ENCODE data around the gene OBSL1.
A peak's percentile ranks its signal among the peaks of the same experiment; 100 is the strongest.

OBSL1 gene

DNA sequence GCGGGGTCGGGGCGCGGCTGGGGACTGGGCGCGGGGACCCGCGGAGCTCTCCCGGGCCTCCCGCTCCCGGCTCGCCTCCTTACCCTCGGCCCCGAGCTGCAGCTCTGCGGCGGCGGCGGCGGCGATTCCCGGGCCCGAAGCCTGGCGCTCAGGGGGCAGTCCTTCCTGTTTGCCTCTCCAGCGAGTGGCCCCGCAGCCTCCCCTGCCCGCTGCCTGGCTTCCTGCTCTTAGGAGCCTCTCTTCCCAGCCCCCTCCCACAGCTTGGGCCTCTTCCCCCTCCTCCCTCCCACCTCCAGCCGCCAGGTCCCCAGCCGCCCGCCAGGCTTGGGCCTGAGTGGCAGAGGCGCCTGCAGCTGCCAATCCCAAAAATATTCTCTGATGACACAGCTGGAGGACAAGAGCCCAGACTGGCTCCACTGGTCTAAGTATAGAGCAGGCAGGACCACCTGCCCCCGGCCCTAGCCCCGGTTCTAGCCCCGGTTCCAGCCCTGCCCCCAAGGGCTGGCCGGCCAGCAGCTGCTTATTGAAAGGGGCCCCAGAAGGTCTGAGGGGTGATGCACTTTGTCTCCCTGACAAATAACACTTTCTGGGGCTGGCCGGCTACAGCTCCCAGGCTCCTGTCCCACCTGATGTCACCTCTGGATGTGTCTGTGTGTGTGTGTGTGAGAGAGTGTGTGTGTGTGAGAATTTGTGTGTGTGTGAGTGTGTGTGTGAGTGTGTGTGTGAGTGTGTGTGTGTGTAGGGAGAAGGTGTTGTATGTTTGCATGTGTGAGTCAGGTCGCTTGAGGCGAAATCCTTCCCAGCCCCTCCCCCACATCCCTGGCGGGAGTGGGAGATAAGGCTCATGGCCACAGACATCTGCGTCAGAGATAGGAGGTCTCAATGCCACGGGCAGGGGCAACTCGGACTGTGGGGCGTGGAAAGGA, at the start of gene OBSL1:
Gene OBSL1, minus strand, starts transcription at position 229 of the 926 bp plus-strand sequence. CDS start 307 bp downstream, outside the sequence.
- peak; percentile 44 to 53 for DNase-seq (ENCODE audit: low read depth in 2 of 2)

DNA sequence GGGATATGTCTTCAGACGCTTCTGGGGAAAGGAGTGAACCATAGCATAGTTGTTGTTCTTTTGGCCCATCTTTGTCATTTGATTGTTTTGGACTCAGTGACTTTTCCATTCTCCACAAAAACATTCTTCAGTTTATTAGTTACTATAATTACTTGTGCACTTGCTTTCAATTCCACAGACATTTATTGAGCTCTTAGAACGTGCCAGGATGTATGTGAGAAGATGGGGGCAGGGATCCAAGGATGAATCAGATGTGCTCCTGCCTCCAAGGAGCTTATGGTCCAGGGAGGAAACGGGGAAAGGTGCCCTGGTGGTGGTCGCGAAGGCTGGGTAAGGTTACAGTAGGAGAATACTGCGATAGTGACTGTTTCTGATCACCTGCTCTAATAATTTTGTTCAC, 49.2 kb upstream of the OBSL1 start:
- no peak for DNase-seq (ENCODE audit: low read depth in 2 of 2)

DNA sequence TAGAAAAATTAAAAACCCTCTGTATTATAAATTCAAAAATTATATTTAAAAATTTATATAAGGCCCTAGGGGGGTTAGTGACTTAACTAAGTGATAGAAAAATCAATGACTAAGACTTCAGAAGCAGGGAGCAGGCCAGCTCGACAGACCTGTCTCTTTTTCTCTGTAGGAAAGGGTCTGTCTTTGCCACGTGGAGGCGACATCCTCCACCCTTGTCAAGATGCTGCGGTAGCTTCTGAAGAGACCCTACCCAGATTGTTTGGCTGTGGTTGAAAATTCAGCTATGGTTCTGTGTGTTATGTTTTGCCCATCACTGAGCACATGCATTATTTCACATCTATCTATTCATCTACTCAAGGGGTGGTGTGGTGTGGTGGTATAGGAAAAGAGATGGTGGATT, 47.9 kb upstream of the OBSL1 start:
- no peak for DNase-seq (ENCODE audit: low read depth in 2 of 2)

DNA sequence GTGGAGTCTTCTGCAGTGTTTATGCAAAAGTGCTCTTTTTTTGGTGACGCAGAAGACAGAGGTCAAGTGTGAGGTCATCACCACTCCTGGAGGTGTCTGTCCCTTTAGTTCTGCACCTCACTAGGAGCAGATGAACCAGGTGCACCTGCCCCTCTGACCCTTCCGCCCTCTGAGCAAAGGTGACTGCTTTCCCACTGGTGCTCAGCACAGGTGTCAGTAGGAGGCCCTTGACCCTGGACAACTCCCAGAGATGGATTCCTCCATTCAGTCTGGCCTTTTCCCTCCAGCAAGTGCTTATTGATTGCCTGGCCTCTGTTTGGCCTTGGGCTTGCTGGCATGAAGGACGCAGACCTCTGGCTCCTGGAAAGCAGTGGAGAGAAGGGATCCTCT, 47.4 kb upstream of the OBSL1 start:
- DNase-seq (ENCODE audit: low read depth in 2 of 2) = no peak

DNA sequence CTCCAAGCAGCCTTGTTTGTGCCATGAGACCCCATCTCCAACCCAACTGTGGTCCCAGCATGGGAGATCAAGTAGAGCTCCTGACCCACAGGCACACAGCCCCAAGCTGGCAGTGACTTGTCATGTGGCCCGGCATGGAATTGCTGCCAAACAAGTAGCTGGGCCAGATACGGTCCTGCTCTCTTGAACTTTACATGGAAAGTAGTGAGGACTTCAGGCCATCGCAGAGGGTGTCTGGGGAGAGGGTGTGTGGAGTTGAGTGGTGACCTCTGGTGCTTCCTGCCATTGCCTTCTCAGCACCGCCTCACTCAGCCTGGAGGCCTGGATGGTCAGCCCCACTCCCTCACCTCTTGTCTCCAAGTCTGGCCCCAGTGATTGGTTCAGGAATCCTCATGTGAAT, 45.2 kb upstream of the OBSL1 start:
- no peak for DNase-seq (ENCODE audit: low read depth in 2 of 2)

DNA sequence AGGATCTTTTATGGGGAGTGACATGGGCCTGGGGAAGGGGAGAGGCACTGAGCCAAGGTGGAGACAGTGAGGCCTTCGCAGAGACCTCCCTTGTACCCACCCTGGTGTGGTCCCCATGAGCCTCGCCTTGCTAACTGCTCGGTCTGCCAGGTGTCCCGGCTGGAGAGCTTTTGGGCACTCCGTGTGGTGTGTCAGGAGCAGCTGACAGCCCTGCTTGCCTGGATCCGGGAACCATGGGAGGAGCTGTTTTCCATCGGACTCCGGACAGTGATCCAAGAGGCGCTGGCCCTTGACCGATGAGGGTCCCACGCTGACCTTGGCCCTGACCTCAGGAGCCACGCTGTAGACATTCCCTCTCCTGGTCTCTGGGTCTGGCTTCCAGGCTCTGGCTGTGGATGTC, 44.6 kb upstream of the OBSL1 start:
- DNase-seq (ENCODE audit: low read depth in 2 of 2) = no peak

DNA sequence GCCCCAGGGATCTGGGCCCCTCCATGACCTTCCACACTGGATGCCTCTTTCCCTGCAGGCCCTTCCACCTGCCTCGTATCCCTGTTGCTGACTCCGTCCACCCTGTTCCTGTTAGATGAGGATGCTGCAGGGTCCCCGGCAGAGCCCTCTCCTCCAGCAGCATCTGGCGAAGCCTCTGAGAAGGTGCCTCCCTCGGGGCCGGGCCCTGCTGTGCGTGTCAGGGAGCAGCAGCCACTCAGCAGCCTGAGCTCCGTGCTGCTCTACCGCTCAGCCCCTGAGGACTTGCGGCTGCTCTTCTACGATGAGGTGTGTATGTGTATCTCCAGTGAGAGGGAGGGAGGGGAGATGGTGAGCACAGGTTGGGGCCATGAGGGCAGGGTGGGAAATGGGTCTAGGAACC, 43.7 kb upstream of the OBSL1 start:
- DNase-seq (ENCODE audit: low read depth in 2 of 2) = no peak

DNA sequence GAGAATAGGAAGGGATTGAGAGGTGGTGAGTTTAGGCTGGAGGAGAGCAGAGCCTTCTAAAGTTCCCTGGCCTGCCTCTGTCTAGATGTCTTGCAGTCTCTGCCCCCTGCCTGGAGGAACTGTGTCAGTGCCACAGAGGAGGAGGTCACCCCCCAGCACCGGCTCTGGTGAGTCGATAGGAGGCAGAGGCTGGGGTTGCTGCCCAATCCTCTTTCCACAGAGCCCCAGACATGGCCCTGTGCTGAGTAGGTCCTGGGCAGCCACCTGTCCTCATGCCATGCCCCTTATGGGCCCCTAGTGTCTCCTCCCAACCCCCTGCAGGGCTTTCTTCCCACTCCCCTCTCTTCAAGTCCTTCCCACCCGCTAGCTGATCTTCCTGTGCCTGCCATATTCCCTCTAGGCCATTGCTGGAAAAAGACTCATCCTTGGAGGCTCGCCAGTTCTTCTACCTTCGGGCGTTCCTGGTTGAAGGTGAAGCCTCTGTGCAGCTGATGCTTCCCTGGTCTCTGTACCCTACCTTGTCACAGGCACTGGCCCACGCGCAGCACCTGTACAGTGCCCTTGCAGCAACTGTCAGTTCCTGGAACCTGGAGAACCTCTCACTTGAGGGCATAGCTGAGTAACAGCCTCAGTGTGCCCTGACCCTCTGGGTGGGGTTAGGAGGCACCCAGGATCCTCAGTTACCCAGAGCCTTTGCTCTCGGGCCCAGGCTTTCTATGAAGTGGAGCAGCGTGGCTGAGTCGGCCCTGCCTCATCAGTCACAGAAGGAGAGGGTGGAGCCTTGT, 42.9 kb upstream of the OBSL1 start:
- DNase-seq (ENCODE audit: low read depth in 2 of 2) = no peak

DNA sequence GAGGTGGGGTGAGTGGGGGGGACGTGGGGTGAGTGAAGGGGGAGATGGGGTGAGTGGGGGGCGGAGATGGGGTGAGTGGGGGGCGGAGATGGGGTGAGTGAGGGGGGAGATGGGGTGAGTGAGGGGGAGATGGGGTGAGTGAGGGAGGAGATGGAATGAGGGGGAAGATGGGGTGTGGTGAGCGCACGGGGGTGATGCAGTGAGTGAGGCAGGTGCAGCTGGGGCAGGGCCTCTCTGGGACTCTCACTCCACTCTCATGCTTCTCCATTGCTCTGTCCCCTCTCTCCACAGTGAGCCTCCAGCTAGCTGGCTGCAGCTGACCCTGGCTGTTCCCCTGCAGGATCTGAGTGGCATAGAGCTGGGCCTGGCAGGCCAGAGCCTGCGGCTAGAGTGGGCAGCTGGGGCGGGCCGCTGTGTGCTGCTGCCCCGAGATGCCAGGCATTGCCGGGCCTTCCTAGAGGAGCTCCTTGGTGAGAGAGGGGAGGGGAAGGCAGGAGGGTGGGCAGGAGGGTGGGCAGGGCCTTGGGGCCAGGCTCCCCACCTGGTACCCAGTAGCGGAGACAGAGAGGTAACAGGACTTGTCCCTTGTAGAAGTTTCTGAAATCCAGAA, 42.2 kb upstream of the OBSL1 start:
- DNase-seq (ENCODE audit: low read depth in 2 of 2) = no peak

DNA sequence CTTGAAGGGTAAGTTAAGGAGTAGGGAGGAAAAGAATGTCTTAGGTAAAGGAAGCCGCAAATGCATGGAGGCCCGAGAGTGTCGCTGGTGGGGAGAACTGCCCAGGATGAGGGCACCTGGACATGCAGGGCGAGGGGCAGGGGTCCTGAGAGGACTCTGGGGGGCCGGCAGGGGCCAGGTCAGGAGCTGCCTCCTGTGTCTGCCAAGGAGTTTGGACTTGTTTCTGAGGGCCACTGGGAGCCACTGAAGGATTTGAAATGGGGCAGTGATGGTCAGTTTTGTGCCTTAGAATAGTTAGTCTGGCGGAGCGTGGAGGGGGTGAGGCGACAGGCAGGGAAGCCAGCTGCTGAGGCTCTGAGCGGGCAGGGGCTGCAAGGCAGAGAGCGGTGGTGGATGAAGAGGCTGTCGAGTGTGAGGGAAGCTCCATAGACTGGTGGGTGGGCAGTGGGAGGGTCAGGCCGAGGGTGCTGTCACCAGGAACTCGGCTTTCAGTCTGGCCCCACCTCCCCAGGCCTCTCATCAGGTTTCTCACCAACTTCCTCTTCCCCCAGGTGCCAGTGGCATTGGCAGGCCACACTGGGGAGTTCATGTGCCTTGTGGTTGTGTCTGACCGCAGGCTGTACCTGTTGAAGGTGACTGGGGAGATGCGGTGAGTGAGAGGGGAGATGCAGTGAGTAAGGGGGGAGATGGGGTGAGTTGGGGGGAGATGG, 41.4 kb upstream of the OBSL1 start:
- DNase-seq (ENCODE audit: low read depth in 2 of 2) = no peak

DNA sequence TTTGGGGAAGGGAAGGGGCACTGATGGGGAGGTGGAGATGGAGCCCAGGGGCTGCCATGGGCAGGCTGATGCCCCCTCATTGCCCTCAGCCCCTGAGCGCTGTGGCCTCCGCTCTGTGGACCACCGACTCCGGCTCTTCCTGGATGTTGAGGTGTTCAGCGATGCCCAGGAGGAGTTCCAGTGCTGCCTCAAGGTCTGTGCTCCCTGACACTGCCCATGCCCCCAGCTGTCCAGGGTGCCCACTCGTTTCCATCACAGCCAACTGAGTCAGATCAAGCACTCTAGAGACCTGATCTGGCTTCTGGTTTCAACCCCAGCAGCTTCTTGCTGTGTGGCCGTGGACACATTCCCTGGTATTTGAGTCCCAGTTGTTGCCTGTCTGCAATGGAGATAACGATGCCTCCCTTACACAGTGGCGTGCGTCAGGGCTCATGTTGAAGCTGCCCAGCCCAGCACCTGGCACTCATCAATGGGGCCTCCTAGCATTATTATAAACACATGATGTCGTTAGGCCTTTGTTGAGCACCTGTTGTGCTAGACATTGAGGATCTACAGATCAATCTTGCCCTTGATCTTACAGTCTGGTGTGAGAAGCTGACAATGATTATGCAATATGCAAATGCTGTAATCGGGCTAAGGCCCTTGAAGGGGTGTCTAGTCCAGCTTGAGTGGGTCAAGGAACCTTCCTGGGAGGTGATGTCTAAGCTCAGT, 40.7 kb upstream of the OBSL1 start:
- DNase-seq (ENCODE audit: low read depth in 2 of 2) = no peak

DNA sequence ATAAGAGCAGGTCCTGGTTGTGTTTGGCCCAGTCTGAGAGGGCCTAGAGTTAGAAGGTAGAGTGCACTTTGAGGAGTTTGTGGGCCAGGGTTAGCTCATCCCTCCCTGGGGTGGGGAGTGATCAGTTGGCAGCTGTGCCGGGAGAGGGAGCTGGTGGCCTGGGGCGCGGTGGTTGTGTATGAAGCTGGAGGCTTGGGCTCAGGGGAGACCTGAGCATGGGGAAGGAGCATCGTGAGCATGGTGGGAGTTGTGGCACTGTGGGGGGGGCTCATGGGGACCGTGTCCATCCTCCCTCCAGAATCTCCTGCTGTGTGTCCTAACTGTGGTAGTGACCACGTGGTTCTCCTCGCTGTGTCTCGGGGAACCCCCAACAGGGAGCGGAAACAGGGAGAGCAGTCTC, 40.0 kb upstream of the OBSL1 start:
- no peak for DNase-seq (ENCODE audit: low read depth in 2 of 2)

DNA sequence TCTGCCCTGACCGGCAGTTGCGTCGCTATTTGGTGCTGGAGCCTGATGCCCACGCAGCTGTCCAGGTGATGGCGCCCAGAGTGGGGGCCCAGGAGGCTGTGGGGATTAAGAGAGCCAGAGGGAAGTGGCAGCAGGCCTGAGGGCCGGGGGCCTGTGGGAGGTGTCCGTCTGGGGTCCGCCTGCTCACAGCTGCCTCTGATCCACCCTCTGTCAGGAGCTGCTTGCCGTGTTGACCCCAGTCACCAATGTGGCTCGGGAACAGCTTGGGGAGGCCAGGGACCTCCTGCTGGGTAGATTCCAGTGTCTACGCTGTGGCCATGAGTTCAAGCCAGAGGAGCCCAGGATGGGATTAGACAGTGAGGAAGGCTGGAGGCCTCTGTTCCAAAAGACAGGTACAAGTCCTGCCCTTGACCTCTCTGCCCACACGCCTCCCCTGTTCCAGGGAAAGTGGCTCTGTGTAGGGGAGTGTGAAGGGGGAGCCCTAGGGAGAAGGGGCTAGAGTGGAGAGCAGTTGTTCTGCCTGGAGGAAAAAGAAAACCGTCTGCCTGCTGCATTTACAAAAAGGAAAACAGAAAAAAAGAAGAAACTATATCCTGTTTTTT, 37.9 kb upstream of the OBSL1 start:
- no peak for DNase-seq (ENCODE audit: low read depth in 2 of 2)

DNA sequence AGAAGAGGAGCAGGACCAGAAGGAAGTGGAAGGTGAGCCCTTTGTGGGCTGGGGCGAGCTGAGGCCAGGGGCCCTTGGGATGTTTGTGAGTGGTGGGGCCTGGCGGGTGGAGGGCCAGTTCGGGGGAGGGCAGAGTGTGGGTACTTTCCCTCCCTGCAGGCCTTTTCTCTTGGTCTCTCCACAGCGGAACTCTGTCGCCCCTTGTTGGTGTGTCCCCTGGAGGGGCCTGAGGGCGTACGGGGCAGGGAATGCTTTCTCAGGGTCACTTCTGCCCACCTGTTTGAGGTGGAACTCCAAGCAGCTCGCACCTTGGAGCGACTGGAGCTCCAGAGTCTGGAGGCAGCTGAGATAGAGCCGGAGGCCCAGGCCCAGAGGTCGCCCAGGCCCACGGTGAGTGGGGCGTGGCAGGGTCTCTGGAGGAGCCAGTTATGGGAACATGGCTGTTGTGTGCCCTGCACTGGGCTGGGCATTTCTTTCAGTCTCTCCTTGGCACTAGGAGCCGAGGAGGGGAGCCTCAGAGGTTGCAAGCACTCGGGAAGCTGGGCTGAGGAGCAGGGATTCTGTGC, 37.1 kb upstream of the OBSL1 start:
- no peak for DNase-seq (ENCODE audit: low read depth in 2 of 2)

DNA sequence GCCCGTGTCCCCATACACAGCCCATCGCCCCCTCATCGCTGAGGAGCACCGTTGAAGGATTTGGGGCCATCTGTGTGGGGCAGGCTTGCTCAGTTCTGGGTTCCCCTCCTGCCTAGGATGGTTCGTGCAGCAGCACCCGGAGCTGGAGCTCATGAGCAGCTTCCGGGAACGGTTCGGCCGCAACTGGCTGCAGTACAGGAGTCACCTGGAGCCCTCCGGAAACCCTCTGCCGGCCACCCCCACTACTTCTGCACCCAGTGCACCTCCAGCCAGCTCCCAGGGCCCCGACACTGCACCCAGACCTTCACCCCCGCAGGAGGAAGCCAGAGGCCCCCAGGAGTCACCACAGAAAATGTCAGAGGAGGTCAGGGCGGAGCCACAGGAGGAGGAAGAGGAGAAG, 36.6 kb upstream of the OBSL1 start:
- DNase-seq (ENCODE audit: low read depth in 2 of 2) = no peak

DNA sequence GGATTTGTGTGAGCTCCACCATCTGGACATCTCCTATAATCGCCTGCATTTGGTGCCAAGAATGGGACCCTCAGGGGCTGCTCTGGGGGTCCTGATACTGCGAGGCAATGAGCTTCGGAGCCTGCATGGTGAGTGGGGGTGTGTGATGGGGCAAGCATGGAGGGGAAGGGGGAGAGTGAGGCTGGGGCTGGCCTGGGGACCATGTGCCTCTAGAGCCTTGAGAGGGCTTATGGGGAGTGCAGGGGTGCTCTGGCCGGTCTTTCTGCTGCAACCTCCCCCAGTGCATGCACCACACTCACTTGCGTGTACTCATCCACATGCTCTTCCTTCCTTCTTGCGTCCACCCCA, 34.2 kb upstream of the OBSL1 start:
- no peak for DNase-seq (ENCODE audit: low read depth in 2 of 2)

DNA sequence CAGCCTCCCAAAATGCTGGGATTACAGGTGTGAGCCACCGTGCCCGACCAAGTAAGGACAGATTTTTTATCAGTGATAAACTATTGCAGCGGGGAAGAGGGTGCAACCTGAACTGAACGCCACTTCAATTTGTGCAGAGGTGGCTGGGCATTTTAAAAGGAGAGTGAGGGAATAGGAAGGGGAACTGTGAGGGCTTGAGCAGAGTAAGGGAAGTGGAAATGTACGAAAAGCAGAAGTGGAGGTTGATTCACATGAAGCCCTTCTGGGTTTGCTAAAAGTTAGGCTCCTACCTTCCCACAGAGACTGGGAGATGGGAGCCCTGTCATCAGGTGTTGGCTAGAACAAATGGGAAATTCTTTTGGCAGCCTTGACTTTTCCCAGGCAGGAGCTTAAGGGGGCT, 32.4 kb upstream of the OBSL1 start:
- no peak for DNase-seq (ENCODE audit: low read depth in 2 of 2)

DNA sequence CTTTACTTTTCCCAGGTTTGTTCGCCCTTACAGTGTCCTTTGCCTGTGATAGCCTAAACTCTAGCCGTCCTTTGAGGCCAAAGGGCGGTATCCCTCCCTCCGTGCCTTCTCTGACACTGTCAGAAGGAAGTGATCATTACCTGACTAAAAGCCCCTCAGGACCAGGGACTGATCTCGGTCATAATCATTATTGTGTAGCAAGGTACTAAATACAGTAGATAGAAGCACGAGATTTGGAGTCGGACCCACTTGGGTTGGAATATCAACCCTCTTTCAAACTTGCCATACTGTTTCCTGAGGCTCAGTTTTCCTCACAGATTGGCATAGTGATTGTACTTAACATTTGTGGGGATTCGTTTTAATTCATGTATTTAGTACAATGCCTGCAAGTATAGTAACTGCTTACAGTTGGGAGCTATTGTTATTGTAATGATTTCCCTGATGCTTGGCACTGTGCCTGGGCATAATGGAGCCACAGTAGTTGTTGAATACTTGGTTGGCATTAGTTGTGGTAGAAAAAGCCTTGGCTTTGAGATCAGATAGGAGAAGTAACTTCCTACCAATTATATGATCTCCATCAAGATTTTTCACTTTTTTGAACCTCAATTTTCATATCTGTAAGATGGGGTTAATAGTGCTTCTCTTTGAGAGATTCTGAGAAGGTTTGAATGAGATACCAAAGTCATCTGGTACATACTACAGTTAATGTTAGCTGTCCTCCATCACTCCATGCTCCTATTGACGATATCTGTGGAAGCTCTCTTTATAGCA, 27.2 kb upstream of the OBSL1 start:
- DNase-seq (ENCODE audit: low read depth in 2 of 2) = no peak

DNA sequence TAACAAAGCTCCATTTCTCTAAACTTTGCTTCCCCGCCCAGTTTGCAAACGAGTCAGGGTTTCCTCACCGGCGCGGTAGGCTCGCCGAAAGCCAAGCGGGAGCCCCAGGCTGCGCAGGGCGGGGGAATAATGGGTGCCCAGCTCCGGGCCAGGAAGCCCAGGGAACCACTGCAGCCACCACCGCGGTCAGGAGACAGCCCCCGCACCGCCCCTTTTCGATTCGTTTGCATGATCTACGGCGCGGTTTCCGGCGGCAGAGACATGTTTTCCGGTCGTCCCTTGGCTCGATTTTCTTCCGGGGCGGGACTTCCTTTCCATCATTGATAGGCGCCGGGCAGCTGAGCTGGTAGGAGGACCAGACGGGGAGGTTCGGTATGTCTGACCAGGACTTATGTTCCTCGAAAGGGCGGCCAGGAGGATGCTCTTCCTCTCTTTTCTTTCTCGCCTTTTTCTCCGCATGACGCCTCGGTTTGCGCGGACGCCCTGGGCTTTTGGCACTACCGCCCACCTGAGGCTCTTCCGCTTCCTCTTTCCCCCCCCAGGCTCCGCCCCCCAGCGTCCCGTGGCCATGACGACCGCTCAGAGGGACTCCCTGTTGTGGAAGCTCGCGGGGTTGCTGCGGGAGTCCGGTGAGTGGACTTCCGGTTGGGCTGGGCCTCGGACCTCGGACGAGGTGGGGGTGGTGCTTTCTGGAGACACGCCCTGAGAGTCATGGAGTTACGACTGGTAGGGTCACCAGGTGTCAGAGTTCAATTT, 26.4 kb upstream of the OBSL1 start, which contains the start of gene STK11IP:
Gene STK11IP, plus strand, starts transcription at position 306 of the 756 bp plus-strand sequence. Its CDS starts 263 bp downstream, at position 569.
- DNase-seq (ENCODE audit: low read depth in 2 of 2) = peak; percentile 90 to 91

Data from fibroblast of skin of left quadriceps (primary cell).